DOHH2 (cell line): ENCODE measurements around the gene LRMDA.
"Not testable (repeated sequence)": the region's sequence is repeated elsewhere in the genome, so short reads cannot be mapped to it uniquely, and the experiment has no call there.

Experiments
- H3F3A ChIP-seq: fragments of 200-600 bp; sonication (generic), shearing (Covaris generic); 2 replicates; pipeline ENCODE4 v1.6.0; 2016; ENCODE audit warnings: antibody characterized with exemption, mild to moderate bottlenecking; ENCODE audit not compliant: control insufficient read depth, insufficient read depth
- H3K27ac ChIP-seq: fragments of 200-600 bp; sonication (generic); 2 replicates; pipeline ENCODE4 v1.5.1; 2014; ENCODE audit warnings: low read depth, mild to moderate bottlenecking, low read length, moderate library complexity
- H3K27me3 ChIP-seq: fragments of 200-600 bp; sonication (generic); 2 replicates; pipeline ENCODE4 v1.6.1; 2014; ENCODE audit warnings: mild to moderate bottlenecking, low read length, mixed read lengths; ENCODE audit not compliant: control insufficient read depth
- H3K36me3 ChIP-seq: fragments of 200-600 bp; sonication (generic); 2 replicates; pipeline ENCODE4 v1.6.1; 2014; ENCODE audit warnings: mild to moderate bottlenecking, low read length, moderate library complexity, mixed read lengths; ENCODE audit not compliant: control insufficient read depth
- H3K4me1 ChIP-seq: fragments of 200-600 bp; sonication (generic); 2 replicates; pipeline ENCODE4 v1.6.1; 2014; ENCODE audit warnings: mild to moderate bottlenecking, low read length, mixed read lengths; ENCODE audit not compliant: control insufficient read depth
- H3K4me2 ChIP-seq: fragments of 200-600 bp; sonication (generic); 2 replicates; pipeline ENCODE4 v1.6.0; 2014; ENCODE audit warnings: mild to moderate bottlenecking, low read length, moderate library complexity
- H3K4me3 ChIP-seq: fragments of 200-600 bp; sonication (generic); 2 replicates; pipeline ENCODE4 v1.5.1; 2014; ENCODE audit warnings: mild to moderate bottlenecking, low read length, mixed read lengths
- H3K79me2 ChIP-seq: fragments of 200-600 bp; sonication (generic); 2 replicates; pipeline ENCODE4 v1.6.1; 2014; ENCODE audit warnings: mild to moderate bottlenecking, low read length, mixed read lengths; ENCODE audit not compliant: control insufficient read depth
- H3K9me2 ChIP-seq: fragments of 200-600 bp; sonication (generic); replicated peaks from 2 replicates; pipeline ENCODE4 v1.6.1; 2014; ENCODE audit warnings: mild to moderate bottlenecking, low read length, mixed read lengths; ENCODE audit not compliant: control insufficient read depth
- H3K9me3 ChIP-seq: fragments of 200-600 bp; sonication (generic); 2 replicates; pipeline ENCODE4 v1.6.1; 2014; ENCODE audit warnings: antibody characterized with exemption, low read length, mixed read lengths; ENCODE audit not compliant: control insufficient read depth, insufficient read depth
- H4K20me1 ChIP-seq: fragments of 200-600 bp; sonication (generic); 2 replicates; pipeline ENCODE4 v1.6.0; 2014; ENCODE audit warnings: low read depth, mild to moderate bottlenecking, antibody characterized with exemption, low read length, moderate library complexity; ENCODE audit not compliant: control insufficient read depth, insufficient read depth
- EZH2phosphoT487 ChIP-seq: fragments of 200-600 bp; sonication (generic); IDR thresholded peaks from 2 replicates; pipeline ENCODE4 v1.6.1; 2017; ENCODE audit warnings: borderline replicate concordance, mild to moderate bottlenecking, antibody characterized with exemption, low read length, moderate library complexity, mixed read lengths
- TF ChIP-seq, protein P1 (sequence below): fragments of 200-600 bp; sonication (generic); IDR thresholded peaks from one replicate; pipeline ENCODE4 v1.5.1; 2014; ENCODE audit warnings: antibody characterized with exemption, mild to moderate bottlenecking, low read depth, low read length; ENCODE audit not compliant: poor library complexity, severe bottlenecking

LRMDA gene

DNA sequence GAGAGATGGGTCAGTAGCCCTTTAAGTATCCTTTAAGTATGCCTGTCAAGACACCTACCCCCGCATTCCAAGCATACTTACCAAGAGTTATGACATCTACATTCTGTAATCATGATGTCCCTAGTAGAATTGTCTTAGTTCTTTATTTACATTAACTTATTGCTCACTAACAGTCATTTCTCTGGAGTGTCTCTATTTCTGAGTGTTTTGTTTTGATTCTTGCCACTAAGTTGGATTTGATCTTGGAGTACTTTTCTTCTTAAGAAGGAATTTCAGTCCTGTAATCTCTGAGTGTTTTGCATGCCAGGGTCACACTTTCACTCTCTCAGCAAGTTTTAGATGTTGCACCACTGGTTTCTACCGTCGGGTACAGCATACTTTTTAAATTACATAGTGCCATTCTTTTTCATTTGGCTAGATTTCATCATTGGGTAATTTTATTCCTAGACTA, 1152.3 kb downstream of the LRMDA start:
- no peak overlapping the region for H3K27ac ChIP-seq
- H3K4me3 ChIP-seq: no peak overlapping the region
- no peaks in the 10 kb centered on the region for H4K20me1 ChIP-seq
- H3K9me3 ChIP-seq: no peaks in the 10 kb centered on the region
- no peaks in the 10 kb centered on the region for H3K79me2 ChIP-seq
- H3K9me2 ChIP-seq: no peaks in the 10 kb centered on the region
- no peaks in the 10 kb centered on the region for H3K27me3 ChIP-seq
- no peaks in the 10 kb centered on the region for H3K4me1 ChIP-seq
- no peaks in the 10 kb centered on the region for H3K36me3 ChIP-seq
- TF ChIP-seq, protein P1, sequence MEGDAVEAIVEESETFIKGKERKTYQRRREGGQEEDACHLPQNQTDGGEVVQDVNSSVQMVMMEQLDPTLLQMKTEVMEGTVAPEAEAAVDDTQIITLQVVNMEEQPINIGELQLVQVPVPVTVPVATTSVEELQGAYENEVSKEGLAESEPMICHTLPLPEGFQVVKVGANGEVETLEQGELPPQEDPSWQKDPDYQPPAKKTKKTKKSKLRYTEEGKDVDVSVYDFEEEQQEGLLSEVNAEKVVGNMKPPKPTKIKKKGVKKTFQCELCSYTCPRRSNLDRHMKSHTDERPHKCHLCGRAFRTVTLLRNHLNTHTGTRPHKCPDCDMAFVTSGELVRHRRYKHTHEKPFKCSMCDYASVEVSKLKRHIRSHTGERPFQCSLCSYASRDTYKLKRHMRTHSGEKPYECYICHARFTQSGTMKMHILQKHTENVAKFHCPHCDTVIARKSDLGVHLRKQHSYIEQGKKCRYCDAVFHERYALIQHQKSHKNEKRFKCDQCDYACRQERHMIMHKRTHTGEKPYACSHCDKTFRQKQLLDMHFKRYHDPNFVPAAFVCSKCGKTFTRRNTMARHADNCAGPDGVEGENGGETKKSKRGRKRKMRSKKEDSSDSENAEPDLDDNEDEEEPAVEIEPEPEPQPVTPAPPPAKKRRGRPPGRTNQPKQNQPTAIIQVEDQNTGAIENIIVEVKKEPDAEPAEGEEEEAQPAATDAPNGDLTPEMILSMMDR: no peak
- TF ChIP-seq EZH2phosphoT487: no peak
- no peak overlapping the region for H3K4me2 ChIP-seq
- no peaks in the 10 kb centered on the region for H3F3A ChIP-seq

DNA sequence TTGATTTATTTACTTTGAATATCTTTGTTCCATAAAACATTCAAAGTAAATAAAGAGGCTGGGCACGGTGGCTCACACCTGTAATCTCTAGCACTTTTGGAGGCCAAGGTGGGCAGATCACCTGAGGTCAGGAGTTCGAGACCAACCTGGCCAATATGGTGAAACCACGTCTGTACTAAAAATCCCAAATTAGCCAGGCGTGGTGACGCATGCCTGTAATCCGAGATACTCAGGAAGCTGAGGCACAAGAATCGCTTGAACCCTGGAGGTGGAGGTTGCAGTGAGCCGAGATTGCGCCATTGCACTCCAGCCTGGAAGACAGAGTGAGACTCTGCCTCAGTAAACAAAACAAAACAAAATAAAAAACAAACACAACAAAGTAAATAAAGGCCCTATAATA, 1153.0 kb downstream of the LRMDA start:
- H3K4me1 ChIP-seq, H3K79me2 ChIP-seq, H3K9me3 ChIP-seq, H3K4me3 ChIP-seq, H3K36me3 ChIP-seq, H3K9me2 ChIP-seq, H4K20me1 ChIP-seq, H3F3A ChIP-seq, H3K27ac ChIP-seq, H3K4me2 ChIP-seq, H3K27me3 ChIP-seq: not testable (repeated sequence)
